ENCODE results near the gene ARVCF.

ARVCF gene

GRCh38 chr22:20009018-20009491 is 7.6 kb downstream of the ARVCF start:
- Histone ChIP-seq H3K4me3 (ENCODE audit: low read length) (no peak overlapping the region), H3K4me1 (ENCODE audit: control insufficient read depth, low read depth, low read length) (no peaks in the 10 kb centered on the region), H3K9ac (ENCODE audit: low read length) (no peak overlapping the region), H3K9me3 (ENCODE audit: control insufficient read depth, low read depth, low read length) (peaks cover 5% of the 10 kb centered on the region), H3K27me3 (ENCODE audit: control insufficient read depth, insufficient read depth, low read length) (no peaks in the 10 kb centered on the region), H3K36me3 (ENCODE audit: control insufficient read depth, low read depth, low read length) (no peaks in the 10 kb centered on the region), H3K27ac (ENCODE audit: low read length) (no peak overlapping the region)

DNA sequence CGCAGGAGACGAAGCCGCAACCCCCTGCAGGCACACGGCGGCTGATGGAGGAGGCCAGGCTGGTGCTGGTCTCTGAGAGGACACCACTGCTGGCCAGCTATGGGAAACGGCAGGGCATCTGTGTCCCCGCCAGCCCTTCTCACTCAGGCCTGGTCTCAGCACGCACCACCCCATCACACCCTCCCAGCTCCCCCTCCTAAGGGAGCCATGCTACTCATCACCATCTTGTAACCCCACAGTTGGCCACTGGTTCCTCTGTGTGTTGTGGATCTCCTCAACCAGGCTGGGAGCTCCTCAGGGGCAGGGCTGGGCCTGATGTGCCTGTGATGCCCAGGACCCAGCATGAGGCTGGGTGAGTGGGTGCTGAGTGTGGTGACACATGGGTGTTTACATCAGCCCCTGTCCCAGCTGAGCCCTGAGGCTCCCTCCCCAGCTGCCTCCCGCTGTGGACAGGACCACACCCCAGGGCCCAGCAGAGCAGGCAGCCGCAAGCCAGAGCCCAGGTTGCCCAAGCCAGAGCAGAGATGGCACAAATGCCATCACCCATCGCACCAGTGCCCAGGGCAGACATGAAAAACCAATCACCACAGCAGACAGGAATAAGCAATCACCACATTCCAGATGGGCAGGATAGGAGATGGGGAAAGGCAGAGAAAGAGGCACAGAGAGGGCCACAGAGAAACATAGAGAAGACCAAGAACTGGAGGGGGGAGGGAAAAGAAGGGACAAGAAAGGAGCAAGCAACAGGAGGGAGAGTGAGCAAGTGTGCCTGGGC is 8.2 kb downstream of the ARVCF start:
- Histone ChIP-seq H3K27me3 (ENCODE audit: control insufficient read depth, insufficient read depth, low read length) (no peaks in the 10 kb centered on the region), H3K4me1 (ENCODE audit: control insufficient read depth, low read depth, low read length) (no peaks in the 10 kb centered on the region), H3K9ac (ENCODE audit: low read length) (no peak overlapping the region), H3K9me3 (ENCODE audit: control insufficient read depth, low read depth, low read length) (peaks cover 5% of the 10 kb centered on the region), H3K27ac (ENCODE audit: low read length) (no peak overlapping the region), H3K36me3 (ENCODE audit: control insufficient read depth, low read depth, low read length) (no peaks in the 10 kb centered on the region), H3K4me3 (ENCODE audit: low read length) (no peak overlapping the region)

- Histone ChIP-seq H3K4me3 (ENCODE audit: low read length) (no peak overlapping the region), H3K9ac (ENCODE audit: low read length) (no peak overlapping the region), H3K9me3 (ENCODE audit: control insufficient read depth, low read depth, low read length) (peaks cover 5% of the 10 kb centered on the region), H3K36me3 (ENCODE audit: control insufficient read depth, low read depth, low read length) (no peaks in the 10 kb centered on the region), H3K4me1 (ENCODE audit: control insufficient read depth, low read depth, low read length) (peaks cover 12% of the 10 kb centered on the region), H3K27ac (ENCODE audit: low read length) (no peak overlapping the region), H3K27me3 (ENCODE audit: control insufficient read depth, insufficient read depth, low read length) (no peaks in the 10 kb centered on the region)
Measured at GRCh38 chr22:20004464-20004863, 12.2 kb downstream of the ARVCF start.

DNA sequence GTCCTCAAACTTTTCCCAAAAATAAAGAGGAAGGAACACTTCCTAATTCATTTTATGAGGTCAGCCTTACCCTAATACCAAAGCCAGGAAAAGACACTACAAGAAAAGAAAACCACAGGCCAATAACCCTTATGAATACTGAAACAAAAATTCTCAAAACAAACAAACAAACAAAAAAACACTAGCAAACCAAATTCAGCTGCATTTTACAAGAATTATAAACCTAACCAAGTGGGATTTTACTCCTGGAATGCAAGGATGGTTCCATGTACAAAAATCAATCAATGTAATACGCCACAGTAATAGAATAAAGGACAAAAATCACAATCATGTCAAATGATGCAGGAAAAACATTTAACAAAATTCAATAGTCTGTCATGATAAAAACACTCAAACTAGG is 13.3 kb downstream of the ARVCF start:
- Histone ChIP-seq H3K4me1 (ENCODE audit: control insufficient read depth, low read depth, low read length) (peaks cover 21% of the 10 kb centered on the region), H3K4me3 (ENCODE audit: low read length) (no peak overlapping the region), H3K9ac (ENCODE audit: low read length) (no peak overlapping the region), H3K27ac (ENCODE audit: low read length) (no peak overlapping the region), H3K27me3 (ENCODE audit: control insufficient read depth, insufficient read depth, low read length) (no peaks in the 10 kb centered on the region), H3K9me3 (ENCODE audit: control insufficient read depth, low read depth, low read length) (peaks cover 5% of the 10 kb centered on the region), H3K36me3 (ENCODE audit: control insufficient read depth, low read depth, low read length) (no peaks in the 10 kb centered on the region)

- no peak overlapping the region for H3K4me3 ChIP-seq (ENCODE audit: low read length)
- peaks cover 5% of the 10 kb centered on the region for H3K9me3 ChIP-seq (ENCODE audit: control insufficient read depth, low read depth, low read length)
- H3K9ac ChIP-seq (ENCODE audit: low read length), result no peak overlapping the region
- peaks cover 24% of the 10 kb centered on the region for H3K4me1 ChIP-seq (ENCODE audit: control insufficient read depth, low read depth, low read length)
- H3K27ac ChIP-seq (ENCODE audit: low read length), result no peak overlapping the region
- no peaks in the 10 kb centered on the region for H3K36me3 ChIP-seq (ENCODE audit: control insufficient read depth, low read depth, low read length)
- H3K27me3 ChIP-seq (ENCODE audit: control insufficient read depth, insufficient read depth, low read length), result no peaks in the 10 kb centered on the region
Measured at GRCh38 chr22:20002636-20003035, 14.0 kb downstream of the ARVCF start.

- Histone ChIP-seq H3K27ac (ENCODE audit: low read length) (no peak overlapping the region), H3K9ac (ENCODE audit: low read length) (no peak overlapping the region), H3K36me3 (ENCODE audit: control insufficient read depth, low read depth, low read length) (no peaks in the 10 kb centered on the region), H3K9me3 (ENCODE audit: control insufficient read depth, low read depth, low read length) (peaks cover 5% of the 10 kb centered on the region), H3K27me3 (ENCODE audit: control insufficient read depth, insufficient read depth, low read length) (no peaks in the 10 kb centered on the region), H3K4me1 (ENCODE audit: control insufficient read depth, low read depth, low read length) (peaks cover 24% of the 10 kb centered on the region), H3K4me3 (ENCODE audit: low read length) (no peak overlapping the region)
Measured at GRCh38 chr22:20002128-20002527, 14.5 kb downstream of the ARVCF start.

DNA sequence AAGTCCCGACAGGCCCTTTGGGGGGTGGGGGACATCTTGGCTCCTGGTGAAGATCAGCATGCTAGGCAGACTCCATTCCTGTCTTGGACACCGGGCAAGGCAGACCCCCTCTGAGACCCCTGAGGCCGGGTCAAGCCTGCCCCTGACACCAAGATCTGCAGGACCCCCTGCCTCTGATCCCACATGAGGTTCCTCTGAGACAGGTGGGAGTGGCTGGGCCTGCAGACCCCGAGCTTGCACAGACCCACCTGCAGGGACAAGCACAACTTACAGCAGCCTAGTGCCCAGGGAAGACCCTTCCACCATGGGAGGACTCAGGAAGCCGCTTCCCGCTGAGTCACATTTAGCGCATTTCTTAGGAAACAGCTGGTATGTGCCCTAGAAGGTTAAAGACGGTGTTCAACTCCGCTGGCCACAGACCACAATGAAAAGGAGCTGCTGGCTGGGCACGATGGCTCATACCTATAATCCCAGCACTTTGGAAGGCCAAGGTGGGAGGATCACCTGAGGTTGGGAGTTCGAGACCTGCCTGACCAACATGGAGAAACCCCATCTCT is 15.5 kb downstream of the ARVCF start:
- Histone ChIP-seq H3K4me3 (ENCODE audit: low read length) (no peak overlapping the region), H3K4me1 (ENCODE audit: control insufficient read depth, low read depth, low read length) (peaks cover 24% of the 10 kb centered on the region), H3K27ac (ENCODE audit: low read length) (no peak overlapping the region), H3K9me3 (ENCODE audit: control insufficient read depth, low read depth, low read length) (peaks cover 5% of the 10 kb centered on the region), H3K36me3 (ENCODE audit: control insufficient read depth, low read depth, low read length) (no peaks in the 10 kb centered on the region), H3K9ac (ENCODE audit: low read length) (no peak overlapping the region), H3K27me3 (ENCODE audit: control insufficient read depth, insufficient read depth, low read length) (no peaks in the 10 kb centered on the region)

DNA sequence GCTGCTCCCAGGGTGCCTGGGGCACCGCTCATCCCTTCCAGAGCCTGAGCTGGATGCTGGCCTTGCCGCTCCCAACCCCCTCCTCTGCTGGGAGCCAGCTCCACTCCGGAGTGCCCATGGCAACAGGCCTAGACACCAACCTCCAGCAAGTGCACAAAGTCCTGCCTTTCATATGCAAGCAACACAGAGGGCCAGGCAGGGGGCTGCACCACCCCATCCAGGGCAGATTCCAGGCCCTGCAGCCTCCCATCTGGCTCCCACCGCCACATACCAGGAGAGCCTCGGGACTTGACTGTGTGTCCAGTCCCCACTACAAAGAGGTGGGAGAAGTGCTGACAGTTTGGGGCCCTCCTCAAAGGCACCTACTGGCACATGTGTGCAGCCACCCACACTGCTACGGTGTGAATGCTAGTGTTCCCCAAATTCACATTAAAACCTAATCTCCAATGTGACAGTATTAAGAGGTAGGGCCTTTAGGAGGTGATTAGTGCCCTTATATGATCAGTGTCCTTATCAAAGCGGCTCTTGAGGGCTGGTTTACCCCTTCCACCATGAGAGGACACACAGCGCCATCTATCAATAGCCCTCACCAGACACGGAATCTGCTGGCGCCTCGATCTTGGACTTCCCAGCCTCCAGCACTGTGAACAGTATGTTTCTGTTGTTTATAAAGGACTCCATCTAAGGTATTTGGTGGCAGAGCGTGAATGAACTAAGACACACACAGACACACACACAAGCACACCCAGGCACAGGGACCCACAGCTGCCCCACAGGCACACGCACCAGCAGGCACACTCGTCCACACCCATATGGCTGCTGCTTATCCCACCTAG is 16.2 kb downstream of the ARVCF start:
- Histone ChIP-seq H3K36me3 (ENCODE audit: control insufficient read depth, low read depth, low read length) (no peaks in the 10 kb centered on the region), H3K27me3 (ENCODE audit: control insufficient read depth, insufficient read depth, low read length) (no peaks in the 10 kb centered on the region), H3K4me3 (ENCODE audit: low read length) (no peak overlapping the region), H3K27ac (ENCODE audit: low read length) (no peak overlapping the region), H3K9me3 (ENCODE audit: control insufficient read depth, low read depth, low read length) (peaks cover 5% of the 10 kb centered on the region), H3K4me1 (ENCODE audit: control insufficient read depth, low read depth, low read length) (peaks cover 24% of the 10 kb centered on the region), H3K9ac (ENCODE audit: low read length) (no peak overlapping the region)

- H3K9ac ChIP-seq (ENCODE audit: low read length), result no peak overlapping the region
- no peak overlapping the region for H3K27ac ChIP-seq (ENCODE audit: low read length)
- H3K9me3 ChIP-seq (ENCODE audit: control insufficient read depth, low read depth, low read length), result no peaks in the 10 kb centered on the region
- H3K4me1 ChIP-seq (ENCODE audit: control insufficient read depth, low read depth, low read length), result peaks cover 24% of the 10 kb centered on the region
- no peak overlapping the region for H3K4me3 ChIP-seq (ENCODE audit: low read length)
- H3K36me3 ChIP-seq (ENCODE audit: control insufficient read depth, low read depth, low read length), result no peaks in the 10 kb centered on the region
- H3K27me3 ChIP-seq (ENCODE audit: control insufficient read depth, insufficient read depth, low read length), result no peaks in the 10 kb centered on the region
Measured at GRCh38 chr22:19998991-19999820, 17.4 kb downstream of the ARVCF start.

- H3K36me3 ChIP-seq (ENCODE audit: control insufficient read depth, low read depth, low read length), result no peaks in the 10 kb centered on the region
- peaks cover 24% of the 10 kb centered on the region for H3K4me1 ChIP-seq (ENCODE audit: control insufficient read depth, low read depth, low read length)
- H3K9ac ChIP-seq (ENCODE audit: low read length), result no peak overlapping the region
- H3K9me3 ChIP-seq (ENCODE audit: control insufficient read depth, low read depth, low read length), result no peaks in the 10 kb centered on the region
- H3K27me3 ChIP-seq (ENCODE audit: control insufficient read depth, insufficient read depth, low read length), result no peaks in the 10 kb centered on the region
- H3K27ac ChIP-seq (ENCODE audit: low read length), result no peak overlapping the region
- H3K4me3 ChIP-seq (ENCODE audit: low read length), result no peak overlapping the region
Measured at GRCh38 chr22:19998232-19998951, 18.2 kb downstream of the ARVCF start.

Data from iPS-18a (cell line).